ENCODE data around the gene ZNG1F. TPM values are rescaled to one million over a fixed set of nuclear protein-coding genes. Genes with fewer than 3 reads are reported as not detected.
"Not testable (repeated sequence)": the region's sequence is repeated elsewhere in the genome, so short reads cannot be mapped to it uniquely, and the experiment has no call there.

ZNG1F gene
- total RNA-seq, 3 donors from 2014 or later = 6.9 to 10.5 (median 10.2) TPM

DNA sequence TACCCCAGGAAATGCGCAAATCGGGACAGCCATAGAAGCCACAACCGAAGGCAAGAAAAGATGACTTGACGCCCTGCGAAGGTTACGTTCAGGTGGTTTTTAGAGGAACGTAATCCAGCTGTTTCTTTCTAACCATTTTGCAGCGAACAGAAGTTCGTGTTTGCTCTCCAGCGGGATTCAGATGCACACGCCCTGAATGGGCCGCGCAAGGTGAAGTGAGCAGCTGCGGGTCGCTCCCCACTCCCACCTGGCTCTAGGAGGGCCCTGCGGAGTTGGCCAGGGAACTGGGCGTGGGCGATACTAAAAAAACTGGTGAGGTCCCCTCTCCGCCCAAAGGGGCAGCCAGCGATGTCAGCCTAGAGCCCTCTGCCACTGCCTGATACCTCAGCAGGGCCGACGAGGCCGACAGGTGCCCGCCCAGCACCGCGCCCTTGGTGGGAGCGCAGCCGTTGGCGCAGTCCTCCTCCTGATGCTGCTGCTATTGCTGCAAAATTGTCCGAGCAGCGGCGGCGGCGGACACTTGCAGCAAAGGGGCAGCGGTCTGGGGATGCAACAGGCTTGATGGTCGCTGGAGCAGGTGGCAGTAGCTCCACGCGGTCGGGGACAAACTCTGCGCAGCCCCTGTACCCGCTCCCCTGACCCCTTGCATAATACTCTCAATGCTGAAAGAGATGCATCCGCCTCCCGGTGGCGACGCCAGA is 62.2 kb downstream of the ZNG1F start:
- not testable (repeated sequence) for ATAC-seq; H3K4me1 Mint-ChIP-seq (ENCODE audit: low read depth); DNase-seq; H3K9me3 Mint-ChIP-seq; H3K36me3 Mint-ChIP-seq (ENCODE audit: insufficient read depth); H3K27me3 Mint-ChIP-seq (ENCODE audit: low read depth); H3K4me3 Mint-ChIP-seq

GRCh38 chr9:41125936-41126335 is 63.2 kb downstream of the ZNG1F start:
- DNase-seq; H3K36me3 Mint-ChIP-seq (ENCODE audit: insufficient read depth); H3K9me3 Mint-ChIP-seq; H3K27me3 Mint-ChIP-seq (ENCODE audit: low read depth); H3K4me3 Mint-ChIP-seq; ATAC-seq; H3K4me1 Mint-ChIP-seq (ENCODE audit: low read depth): not testable (repeated sequence)

GRCh38 chr9:41125109-41125658 is 63.9 kb downstream of the ZNG1F start:
- not testable (repeated sequence) for H3K4me1 Mint-ChIP-seq (ENCODE audit: low read depth); H3K4me3 Mint-ChIP-seq

DNA sequence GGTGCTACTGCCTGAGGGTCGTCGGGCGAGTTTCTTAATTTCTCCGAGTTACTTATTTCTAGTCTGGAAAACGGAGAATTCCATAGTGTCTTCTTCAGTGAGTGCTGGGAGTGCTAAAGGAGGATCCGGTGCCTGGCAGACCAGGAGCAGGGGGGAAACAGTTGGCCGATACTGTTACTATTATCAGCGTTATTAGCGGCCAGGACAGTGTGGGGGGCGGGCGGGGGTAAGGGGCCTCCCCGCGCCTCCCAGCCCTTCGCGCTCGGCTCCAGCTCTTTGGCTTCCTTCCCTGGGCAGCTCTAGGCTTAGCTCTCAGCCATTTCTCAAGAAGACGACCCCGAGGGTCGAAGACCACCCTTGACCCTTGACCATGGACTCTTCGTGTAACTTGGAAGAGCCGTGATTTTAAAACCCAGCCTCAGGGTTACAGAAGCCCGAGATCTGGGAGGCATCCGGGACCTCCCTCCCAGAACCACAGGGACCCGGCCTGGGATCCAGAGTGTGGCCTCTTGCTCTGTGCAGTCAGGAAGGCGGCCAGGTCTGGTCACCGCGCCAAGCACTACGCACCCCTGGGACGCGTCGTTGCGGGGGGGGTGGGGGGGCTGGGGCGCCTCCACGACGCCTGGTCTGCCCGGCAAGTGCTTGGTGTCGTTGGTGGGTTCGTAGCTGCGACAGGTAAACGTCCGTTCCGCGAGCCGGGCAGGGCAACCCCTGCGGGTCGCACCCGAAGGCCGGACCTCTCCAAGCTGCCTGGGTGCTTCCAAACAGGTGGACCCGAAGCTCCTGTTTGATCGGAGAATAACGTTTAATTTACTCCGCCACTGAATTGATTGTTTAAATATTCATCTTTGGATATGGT is 64.6 kb downstream of the ZNG1F start:
- H3K9me3 Mint-ChIP-seq; H3K4me3 Mint-ChIP-seq; H3K36me3 Mint-ChIP-seq (ENCODE audit: insufficient read depth); H3K4me1 Mint-ChIP-seq (ENCODE audit: low read depth); H3K27me3 Mint-ChIP-seq (ENCODE audit: low read depth); DNase-seq: not testable (repeated sequence)
- peak in 1 of 2 donors; percentile 27 for ATAC-seq

More at GRCh38 chr9:41125109-41125658, 63.9 kb downstream of the ZNG1F start:
- H3K9me3 Mint-ChIP-seq; DNase-seq; H3K27me3 Mint-ChIP-seq (ENCODE audit: low read depth); H3K36me3 Mint-ChIP-seq (ENCODE audit: insufficient read depth); ATAC-seq: not testable (repeated sequence)

DNA sequence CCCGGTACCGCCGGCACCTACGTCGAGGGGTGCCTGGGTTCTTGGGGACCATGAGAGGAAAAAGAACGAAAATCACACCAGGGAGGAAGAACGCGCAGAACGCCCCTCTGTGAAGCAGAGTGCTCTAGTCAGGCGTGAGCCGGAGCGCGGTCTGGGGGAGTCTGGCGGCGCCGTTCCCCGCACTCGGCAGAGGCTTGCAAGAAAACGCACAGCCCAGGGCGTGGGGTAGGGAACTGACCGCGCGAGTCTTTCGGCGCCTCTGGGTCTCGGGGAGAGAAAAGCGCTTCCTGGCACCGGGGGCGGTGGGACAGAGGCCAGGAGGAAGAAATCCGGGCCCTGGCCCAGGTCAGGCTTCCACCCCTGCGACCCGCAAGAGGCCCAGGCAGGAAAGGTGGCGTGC is 65.3 kb downstream of the ZNG1F start:
- not testable (repeated sequence) for H3K27me3 Mint-ChIP-seq (ENCODE audit: low read depth); H3K4me1 Mint-ChIP-seq (ENCODE audit: low read depth)
- ATAC-seq = peak in 1 of 2 donors; percentile 35

GRCh38 chr9:41123396-41123795 is 65.7 kb downstream of the ZNG1F start:
- not testable (repeated sequence) for DNase-seq; H3K36me3 Mint-ChIP-seq (ENCODE audit: insufficient read depth); H3K4me1 Mint-ChIP-seq (ENCODE audit: low read depth); H3K27me3 Mint-ChIP-seq (ENCODE audit: low read depth); ATAC-seq; H3K9me3 Mint-ChIP-seq; H3K4me3 Mint-ChIP-seq

More for the DNA sequence above, 65.3 kb downstream of the ZNG1F start:
- not testable (repeated sequence) for H3K4me3 Mint-ChIP-seq; H3K9me3 Mint-ChIP-seq; H3K36me3 Mint-ChIP-seq (ENCODE audit: insufficient read depth); DNase-seq

GRCh38 chr9:41120696-41121095 is 68.4 kb downstream of the ZNG1F start:
- H3K36me3 Mint-ChIP-seq (ENCODE audit: insufficient read depth) = not testable (repeated sequence)

GRCh38 chr9:41119719-41120118 is 69.4 kb downstream of the ZNG1F start:
- H3K27me3 Mint-ChIP-seq (ENCODE audit: low read depth); DNase-seq; ATAC-seq; H3K4me3 Mint-ChIP-seq; H3K36me3 Mint-ChIP-seq (ENCODE audit: insufficient read depth); H3K9me3 Mint-ChIP-seq; H3K4me1 Mint-ChIP-seq (ENCODE audit: low read depth): not testable (repeated sequence)

More at GRCh38 chr9:41120696-41121095, 68.4 kb downstream of the ZNG1F start:
- not testable (repeated sequence) for H3K4me3 Mint-ChIP-seq; DNase-seq; ATAC-seq; H3K27me3 Mint-ChIP-seq (ENCODE audit: low read depth); H3K9me3 Mint-ChIP-seq; H3K4me1 Mint-ChIP-seq (ENCODE audit: low read depth)

GRCh38 chr9:41119311-41119710 is 69.8 kb downstream of the ZNG1F start:
- H3K36me3 Mint-ChIP-seq (ENCODE audit: insufficient read depth); H3K9me3 Mint-ChIP-seq; H3K4me1 Mint-ChIP-seq (ENCODE audit: low read depth); H3K4me3 Mint-ChIP-seq; H3K27me3 Mint-ChIP-seq (ENCODE audit: low read depth); DNase-seq: not testable (repeated sequence)
- ATAC-seq = peak; percentile 24 to 37

- not testable (repeated sequence) for DNase-seq; H3K36me3 Mint-ChIP-seq (ENCODE audit: insufficient read depth); H3K9me3 Mint-ChIP-seq; H3K4me1 Mint-ChIP-seq (ENCODE audit: low read depth); H3K27me3 Mint-ChIP-seq (ENCODE audit: low read depth); H3K4me3 Mint-ChIP-seq
- peak in 1 of 2 donors; percentile 21 for ATAC-seq
Measured at GRCh38 chr9:41113348-41113747, 75.8 kb downstream of the ZNG1F start.

DNA sequence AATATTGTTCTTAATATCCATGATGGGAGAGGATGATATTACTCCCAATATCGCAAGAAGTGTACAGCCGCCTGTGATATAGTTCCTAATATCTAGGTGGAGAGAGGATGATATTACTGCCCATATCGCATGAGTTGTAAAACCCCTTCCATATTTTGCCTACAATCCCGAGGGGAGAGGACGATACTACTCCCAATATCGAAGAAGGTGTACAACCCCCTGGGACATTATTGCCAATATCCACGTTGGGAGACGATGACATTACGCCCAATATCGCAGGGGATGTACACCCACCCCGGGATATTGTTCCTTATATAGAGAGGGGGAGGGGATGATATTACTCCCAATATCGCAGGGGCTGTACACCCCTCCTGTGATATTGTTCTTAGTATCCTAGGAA is 77.7 kb downstream of the ZNG1F start:
- H3K36me3 Mint-ChIP-seq (ENCODE audit: insufficient read depth); DNase-seq; H3K9me3 Mint-ChIP-seq; H3K27me3 Mint-ChIP-seq (ENCODE audit: low read depth); H3K4me1 Mint-ChIP-seq (ENCODE audit: low read depth); H3K4me3 Mint-ChIP-seq; ATAC-seq: not testable (repeated sequence)

- H3K4me1 Mint-ChIP-seq (ENCODE audit: low read depth); H3K27me3 Mint-ChIP-seq (ENCODE audit: low read depth); ATAC-seq: not testable (repeated sequence)
Measured at GRCh38 chr9:41110913-41111312, 78.2 kb downstream of the ZNG1F start.

DNA sequence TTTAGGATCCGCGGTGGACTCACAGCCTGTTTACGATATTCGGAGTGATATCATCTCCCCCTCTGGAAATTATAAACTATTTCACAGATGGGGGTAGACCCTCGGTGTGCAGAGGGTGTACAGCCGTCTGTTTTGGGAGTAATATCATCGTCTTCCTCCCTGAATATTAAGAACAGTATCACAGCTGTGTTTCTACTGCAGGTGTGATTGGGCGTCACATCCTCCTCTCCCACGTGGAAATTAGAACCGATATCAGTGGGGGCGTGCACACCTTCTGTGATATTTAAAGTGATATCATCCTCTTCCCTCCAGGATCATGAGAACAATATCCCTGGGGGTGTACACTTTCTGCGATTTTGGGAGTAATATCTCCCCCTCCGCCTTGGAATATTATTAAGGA is 79.9 kb downstream of the ZNG1F start:
- ATAC-seq; H3K9me3 Mint-ChIP-seq; H3K36me3 Mint-ChIP-seq (ENCODE audit: insufficient read depth); H3K27me3 Mint-ChIP-seq (ENCODE audit: low read depth); DNase-seq; H3K4me1 Mint-ChIP-seq (ENCODE audit: low read depth); H3K4me3 Mint-ChIP-seq: not testable (repeated sequence)

More at GRCh38 chr9:41110913-41111312, 78.2 kb downstream of the ZNG1F start:
- not testable (repeated sequence) for H3K36me3 Mint-ChIP-seq (ENCODE audit: insufficient read depth); H3K9me3 Mint-ChIP-seq; H3K4me3 Mint-ChIP-seq; DNase-seq

DNA sequence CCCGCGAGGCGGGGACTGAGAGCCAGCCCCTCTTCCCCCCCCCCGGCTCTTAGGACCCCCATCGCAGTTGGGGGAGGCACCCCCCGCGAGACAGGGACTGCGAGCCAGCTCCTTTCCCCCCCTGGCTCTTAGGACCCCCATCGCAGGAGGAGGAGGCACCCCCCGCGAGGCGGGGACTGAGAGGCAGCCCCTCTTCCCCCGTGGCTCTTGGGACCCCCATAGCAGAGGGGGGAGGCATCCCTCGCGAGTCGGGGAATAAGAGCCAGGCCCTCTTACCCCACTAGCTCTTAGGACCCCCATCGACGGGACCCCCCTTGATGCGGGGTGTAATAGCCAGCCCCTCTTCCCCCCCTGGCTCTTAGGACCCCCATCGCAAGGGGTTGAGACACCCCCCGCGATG is 80.3 kb downstream of the ZNG1F start:
- ATAC-seq; H3K36me3 Mint-ChIP-seq (ENCODE audit: insufficient read depth): not testable (repeated sequence)

More for the DNA sequence above, 80.3 kb downstream of the ZNG1F start:
- H3K9me3 Mint-ChIP-seq; H3K4me1 Mint-ChIP-seq (ENCODE audit: low read depth); H3K4me3 Mint-ChIP-seq; H3K27me3 Mint-ChIP-seq (ENCODE audit: low read depth); DNase-seq: not testable (repeated sequence)
